HCT116 (cell line): ENCODE measurements around the gene TP53AIP1. TPM values are rescaled to one million over a fixed set of nuclear protein-coding genes. Genes with fewer than 3 reads are reported as not detected.

Experiments
- ATAC-seq: fragments of 200-7000 bp; cut with Tn5 transposase; 2 replicates; pipeline ENCODE4 v1.9.1; 2020; ENCODE audit warnings: mild to moderate bottlenecking, moderate library complexity
- BruUV-seq: library from RNA; stranded (reverse); fragments of 400-500 nt; replicated peaks from 2 replicates; lab custom pipeline; 2021; lab: Mats Ljungman, UMichigan
- CTCF ChIA-PET: fragments of 300-600 bp; sonication (Branson Sonifier 250); formaldehyde crosslinking; loops from one replicate; lab custom pipeline; 2021; ENCODE audit warnings: antibody characterized with exemption; lab: Charles Lee
- POLR2A ChIA-PET: fragments of 300-600, 350-600 bp; sonication (Branson Sonifier 250); formaldehyde crosslinking; loops from one replicate; lab custom pipeline; 2021; ENCODE audit warnings: antibody characterized with exemption; lab: Charles Lee
- RAD21 ChIA-PET, 2 experiments: fragments of 300-600 bp; sonication (Branson Sonifier 250); formaldehyde crosslinking; loops; one replicate each; lab custom pipeline; 2023; ENCODE audit warnings: low total read pairs in 2 of 2; ENCODE audit not compliant: uncharacterized antibody in 2 of 2, unreplicated experiment in 2 of 2, low non-redundant PET in 1 of 2; lab: Charles Lee
- DNase-seq: peaks from one replicate; pipeline ENCODE4 v3.0.0-alpha.2; 2010; ENCODE audit warnings: low read depth, low spot score
- H2AFZ ChIP-seq: fragments of 200-600 bp; shearing (Covaris generic), sonication (generic); 2 replicates; pipeline ENCODE4 v1.6.1; 2017; ENCODE audit warnings: low read depth, mixed run types, mixed read lengths, antibody characterized with exemption, low read length; ENCODE audit not compliant: poor library complexity, severe bottlenecking
- H3K27ac ChIP-seq: 2 replicates; pipeline ENCODE4 v1.5.1; 2012; ENCODE audit warnings: low read depth, low read length
- H3K27me3 ChIP-seq: fragments of 200-600 bp; sonication (generic); 2 replicates; pipeline ENCODE4 v1.6.1; 2016; ENCODE audit warnings: mixed run types, low read length, mixed read lengths; ENCODE audit not compliant: insufficient read depth
- H3K36me3 ChIP-seq, 2 experiments: fragments of 200-500 bp in 1 of 2; fragments of 200-600 bp in 1 of 2; sonication (Bioruptor generic) in 1 of 2; sonication (generic) in 1 of 2; 2 replicates each; pipeline versions ENCODE4 v1.5.1 to v1.6.1; 2014 to 2016; ENCODE audit warnings: low read length in 2 of 2, inconsistent platforms in 1 of 2, mixed read lengths in 1 of 2, mixed run types in 1 of 2; ENCODE audit not compliant: insufficient read depth in 2 of 2, control insufficient read depth in 1 of 2
- H3K4me1 ChIP-seq, 2 experiments: fragments of 200-600 bp in 1 of 2; sonication (generic) in 1 of 2; 2 replicates each; pipeline versions ENCODE4 v1.5.1 to v1.6.1; 2012 to 2017; ENCODE audit warnings: low read length in 2 of 2, inconsistent platforms in 1 of 2, mild to moderate bottlenecking in 1 of 2, mixed read lengths in 1 of 2, mixed run types in 1 of 2, moderate library complexity in 1 of 2; ENCODE audit not compliant: insufficient read depth in 2 of 2, control insufficient read depth in 1 of 2
- H3K4me2 ChIP-seq: fragments of 200-600 bp; sonication (generic); 2 replicates; pipeline ENCODE4 v1.6.1; 2017; ENCODE audit warnings: mixed run types, low read length, mixed read lengths
- H3K4me3 ChIP-seq, 2 experiments: fragments of 200-600 bp in 1 of 2; sonication (generic) in 1 of 2; replicated peaks in 1 of 2; 2 replicates each; pipeline ENCODE4 v1.5.1; 2011 to 2016; ENCODE audit warnings: low read length in 2 of 2, control low read depth in 1 of 2, low read depth in 1 of 2, mild to moderate bottlenecking in 1 of 2, mixed read lengths in 1 of 2, mixed run types in 1 of 2
- H3K79me2 ChIP-seq: fragments of 200-600 bp; sonication (generic); 2 replicates; pipeline ENCODE4 v1.6.1; 2017; ENCODE audit warnings: mild to moderate bottlenecking, mixed run types, low read length, moderate library complexity, mixed read lengths; ENCODE audit not compliant: insufficient read depth
- H3K9ac ChIP-seq: fragments of 200-600 bp; sonication (generic); 2 replicates; pipeline ENCODE4 v1.6.1; 2016; ENCODE audit warnings: low read length, mixed read lengths
- H3K9me2 ChIP-seq: fragments of 200-600 bp; sonication (generic), shearing (Covaris generic); 2 replicates; pipeline ENCODE4 v1.6.1; 2017; ENCODE audit warnings: mixed run types, mild to moderate bottlenecking, moderate library complexity; ENCODE audit not compliant: insufficient read depth
- H3K9me3 ChIP-seq, 2 experiments: fragments of 200-500 bp in 1 of 2; fragments of 200-600 bp in 1 of 2; sonication (Bioruptor generic) in 1 of 2; sonication (generic) in 1 of 2; 2 replicates each; pipeline ENCODE4 v1.6.1; 2014 to 2017; ENCODE audit warnings: low read length in 2 of 2, mixed read lengths in 2 of 2, inconsistent platforms in 1 of 2, low read depth in 1 of 2, mild to moderate bottlenecking in 1 of 2, mixed run types in 1 of 2, moderate library complexity in 1 of 2; ENCODE audit not compliant: control insufficient read depth in 1 of 2, insufficient read depth in 1 of 2
- H4K20me1 ChIP-seq: fragments of 200-600 bp; sonication (generic), shearing (Covaris generic); 2 replicates; pipeline ENCODE4 v1.6.1; 2017; ENCODE audit warnings: mixed run types, mild to moderate bottlenecking, moderate library complexity; ENCODE audit not compliant: insufficient read depth
- ATF3 ChIP-seq: IDR thresholded peaks from 2 replicates; pipeline ENCODE4 v1.6.1; 2012
- EGR1 ChIP-seq: IDR thresholded peaks from 2 replicates; pipeline ENCODE4 v1.6.1; 2012; ENCODE audit warnings: low read depth
- POLR2A ChIP-seq: IDR thresholded peaks from 2 replicates; pipeline ENCODE4 v1.7.0; 2011; ENCODE audit warnings: borderline replicate concordance; ENCODE audit not compliant: insufficient read depth, insufficient read length; ENCODE audit errors: extremely low read depth
- POLR2AphosphoS5 ChIP-seq: IDR thresholded peaks from 2 replicates; pipeline ENCODE4 v1.6.1; 2011; ENCODE audit warnings: mild to moderate bottlenecking, low read depth, low read length, moderate library complexity
- REST ChIP-seq: IDR thresholded peaks from 2 replicates; pipeline ENCODE4 v1.6.1; 2012; ENCODE audit warnings: low read depth
- SIN3A ChIP-seq: IDR thresholded peaks from 2 replicates; pipeline ENCODE4 v1.6.1; 2012; ENCODE audit warnings: low read depth
- YY1 ChIP-seq: IDR thresholded peaks from 2 replicates; pipeline ENCODE4 v1.6.1; 2011; ENCODE audit warnings: low read length, low read depth, moderate library complexity, mild to moderate bottlenecking; ENCODE audit not compliant: insufficient replicate concordance; ENCODE audit errors: extremely low read depth
- ZNF274 ChIP-seq: fragments of 200-500 bp; sonication (Bioruptor generic); IDR thresholded peaks from 2 replicates; pipeline ENCODE4 v1.6.1; 2014; ENCODE audit warnings: mild to moderate bottlenecking, low read depth, low read length, inconsistent platforms
- intact Hi-C: fragments of 100-400 bp; cut with micrococcal nuclease; formaldehyde crosslinking; loops from 2 replicates; pipeline ENCODE4 v1.10.0; 2022
- total RNA-seq: library from RNA; stranded (reverse); gene quantifications from one replicate; pipeline ENCODE4 v1.2.1, GENCODE V29; 2021; ENCODE audit not compliant: unreplicated experiment
- TF ChIP-seq, protein P1 (sequence below): IDR thresholded peaks from 2 replicates; pipeline ENCODE4 v1.6.1; 2012

Gene TP53AIP1
- total RNA-seq, 1 experiment from 2014 or later = 0.15 TPM

DNA sequence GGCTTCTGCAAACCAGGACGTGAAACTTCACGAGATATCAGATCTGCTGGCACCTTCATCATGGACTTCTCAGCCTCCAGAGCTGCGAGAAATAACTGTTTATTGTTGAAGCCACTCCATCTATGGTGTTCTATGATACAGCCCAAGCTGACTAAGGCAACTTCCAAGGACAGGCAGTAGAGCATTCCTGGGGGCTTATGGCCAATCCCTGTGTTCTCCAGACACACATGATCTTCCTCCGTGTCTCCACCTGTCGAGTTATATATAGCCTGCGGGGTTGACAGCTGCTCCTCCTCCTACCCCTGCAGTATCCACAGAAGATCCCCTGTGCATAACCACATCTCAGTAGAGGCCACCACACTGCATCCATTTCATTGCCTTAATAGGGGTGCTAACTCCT lies 11.0 kb downstream of the TP53AIP1 start (continued):
- TF ChIP-seq POLR2A = no peak
- TF ChIP-seq ZNF274 = no peak
- no peak for TF ChIP-seq REST
- TF ChIP-seq, all 23 proteins: peak for 0

DNA sequence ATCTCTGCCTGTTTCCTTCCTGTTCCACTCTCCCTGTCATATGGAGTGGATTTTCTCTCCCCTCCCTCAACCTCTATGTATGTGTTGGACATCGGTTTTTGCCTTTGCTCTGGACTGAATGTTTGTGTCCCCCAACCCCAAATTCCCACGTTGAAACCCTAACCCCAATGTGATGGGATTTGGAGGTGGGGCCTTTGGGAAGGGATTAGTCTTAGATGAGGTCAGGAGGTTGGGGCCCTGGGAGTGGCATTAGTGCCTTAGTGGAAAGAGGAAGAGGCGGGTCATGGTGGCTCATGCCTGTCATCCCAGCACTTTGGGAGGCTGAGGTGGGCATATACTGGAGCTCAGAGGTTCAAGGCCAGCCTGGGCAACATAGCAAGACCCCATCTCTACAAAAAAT lies 11.6 kb downstream of the TP53AIP1 start:
- DNase-seq (no peak), ATAC-seq (no peak)
- ChIA-PET POLR2A (no interaction called here), CTCF (no interaction called here), RAD21 (no interaction called here)
- Histone ChIP-seq H4K20me1 (no peaks in the 10 kb centered on the region), H3K4me3 (no peak overlapping the region), H3K9me2 (no peaks in the 10 kb centered on the region), H3K4me2 (no peak overlapping the region), H3K9me3 (no peaks in the 10 kb centered on the region), H3K36me3 (no peaks in the 10 kb centered on the region), H2AFZ (no peak overlapping the region), H3K9ac (no peak overlapping the region), H3K79me2 (no peaks in the 10 kb centered on the region), H3K27me3 (no peaks in the 10 kb centered on the region), H3K27ac (no peak overlapping the region), H3K4me1 (no peaks in the 10 kb centered on the region)
- intact Hi-C loops = no loop called here
- BruUV-seq = no TSS peak
- TF ChIP-seq SIN3A = no peak
- no peak for TF ChIP-seq ATF3
- TF ChIP-seq EGR1 = no peak
- no peak for TF ChIP-seq POLR2AphosphoS5
- TF ChIP-seq, protein P1, sequence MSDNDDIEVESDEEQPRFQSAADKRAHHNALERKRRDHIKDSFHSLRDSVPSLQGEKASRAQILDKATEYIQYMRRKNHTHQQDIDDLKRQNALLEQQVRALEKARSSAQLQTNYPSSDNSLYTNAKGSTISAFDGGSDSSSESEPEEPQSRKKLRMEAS = no peak
- TF ChIP-seq YY1 = no peak
- TF ChIP-seq ZNF274 = no peak
